T-cell (primary cell): ENCODE results near the gene HCFC1R1. TPM values are rescaled to one million over a fixed set of nuclear protein-coding genes. Genes with fewer than 3 reads are reported as not detected.

Experiments
- ATAC-seq, 4 experiments: fragments of 200-7000 bp in 3 of 4; fragments of 150-1000 bp in 1 of 4; cut with Tn5 transposase; replicated peaks in 1 of 4; 1 replicate in 3 of 4; 2 replicates in 1 of 4; pipeline ENCODE4 v1.10.0; 2021; ENCODE audit warnings: moderate library complexity in 3 of 4, mild to moderate bottlenecking in 2 of 4, moderate number of reproducible peaks in 1 of 4
- CTCF ChIA-PET, 2 donors: fragments of 300-600 bp; sonication (Branson Sonifier 250); formaldehyde crosslinking; loops; one replicate each; lab custom pipeline; 2022; ENCODE audit warnings: antibody characterized with exemption in 2 of 2; lab: Charles Lee
- POLR2A ChIA-PET, 2 donors: fragments of 300-600 bp; sonication (Branson Sonifier 250); formaldehyde crosslinking; loops; one replicate each; lab custom pipeline; 2022; ENCODE audit warnings: antibody characterized with exemption in 2 of 2; lab: Charles Lee
- DNase-seq, 35 experiments: peaks; one replicate each; pipeline versions ENCODE4 v3.0.0 to v3.0.0-alpha.2; 2013 to 2023
- H3K27ac ChIP-seq: one replicate; pipeline ENCODE4 v1.5.1; 2013; ENCODE audit warnings: low read length
- H3K27me3 ChIP-seq, 2 experiments: replicated peaks in 1 of 2; 1 replicate in 1 of 2; 2 replicates in 1 of 2; pipeline versions ENCODE4 v1.6.1 to v1.7.0; 2013; ENCODE audit warnings: low read length in 1 of 2, mixed read lengths in 1 of 2; ENCODE audit not compliant: control insufficient read depth in 2 of 2, insufficient read depth in 2 of 2; ENCODE audit errors: extremely low read depth in 1 of 2
- H3K36me3 ChIP-seq, 2 donors: 1 replicate in 1 of 2; 2 replicates in 1 of 2; pipeline versions ENCODE4 v1.6.1 to v1.7.0; 2013; ENCODE audit warnings: low read length in 1 of 2; ENCODE audit not compliant: control insufficient read depth in 2 of 2, insufficient read depth in 1 of 2; ENCODE audit errors: extremely low read depth in 1 of 2
- H3K4me1 ChIP-seq, 2 experiments: 1 replicate in 1 of 2; 2 replicates in 1 of 2; pipeline versions ENCODE4 v1.6.1 to v1.7.0; 2013; ENCODE audit warnings: low read length in 2 of 2, mixed read lengths in 1 of 2; ENCODE audit not compliant: insufficient read depth in 2 of 2, control insufficient read depth in 1 of 2; ENCODE audit errors: extremely low read depth in 1 of 2
- H3K4me3 ChIP-seq, 2 donors: 1 replicate in 1 of 2; 2 replicates in 1 of 2; pipeline versions ENCODE4 v1.5.1 to v1.7.0; 2013; ENCODE audit warnings: mild to moderate bottlenecking in 2 of 2, low read length in 1 of 2, moderate library complexity in 1 of 2; ENCODE audit not compliant: control insufficient read depth in 1 of 2; ENCODE audit errors: extremely low read depth in 1 of 2
- H3K9me3 ChIP-seq: 2 replicates; pipeline ENCODE4 v1.7.0; 2013
- H3K27ac Mint-ChIP-seq, 2 donors: one replicate each; pipeline ENCODE4 v1.8.0; 2020 to 2021; ENCODE audit warnings: mild to moderate bottlenecking in 2 of 2, mixed read lengths in 2 of 2
- H3K27me3 Mint-ChIP-seq, 2 donors: one replicate each; pipeline ENCODE4 v1.8.0; 2021 to 2022; ENCODE audit warnings: mixed read lengths in 2 of 2
- H3K36me3 Mint-ChIP-seq: one replicate; pipeline ENCODE4 v1.8.0; 2021; ENCODE audit warnings: mixed read lengths
- H3K4me1 Mint-ChIP-seq, 3 donors: one replicate each; pipeline ENCODE4 v1.8.0; 2020 to 2022; ENCODE audit warnings: mixed read lengths in 3 of 3, mild to moderate bottlenecking in 1 of 3
- H3K4me3 Mint-ChIP-seq, 3 donors: one replicate each; pipeline ENCODE4 v1.8.0; 2020 to 2022; ENCODE audit warnings: mild to moderate bottlenecking in 3 of 3, mixed read lengths in 3 of 3, moderate library complexity in 3 of 3
- H3K9me3 Mint-ChIP-seq, 3 donors: one replicate each; pipeline ENCODE4 v1.8.0; 2020 to 2022; ENCODE audit warnings: mixed read lengths in 3 of 3
- WGBS: methylation state at CpG from one replicate; pipeline ENCODE4 v1.1.5; 2013; ENCODE audit warnings: missing lambda C conversion rate; ENCODE audit not compliant: insufficient coverage; 5-methylcytosine and 5-hydroxymethylcytosine counted together
- total RNA-seq, 35 experiments: library from RNA in 6 of 35; stranded (reverse) in 6 of 35; fragments of 120-200 nt in 1 of 35; gene quantifications; one replicate each; pipeline versions ENCODE4 v1.2.1 to v1.2.4 and lab custom pipeline; 2013 to 2026

Gene HCFC1R1
- total RNA-seq, 5 donors from 2014 or later (not counting 1 experiment from before 2014, with no cell fraction given) = 11.4 to 25.9 (median 22.3) TPM

DNA sequence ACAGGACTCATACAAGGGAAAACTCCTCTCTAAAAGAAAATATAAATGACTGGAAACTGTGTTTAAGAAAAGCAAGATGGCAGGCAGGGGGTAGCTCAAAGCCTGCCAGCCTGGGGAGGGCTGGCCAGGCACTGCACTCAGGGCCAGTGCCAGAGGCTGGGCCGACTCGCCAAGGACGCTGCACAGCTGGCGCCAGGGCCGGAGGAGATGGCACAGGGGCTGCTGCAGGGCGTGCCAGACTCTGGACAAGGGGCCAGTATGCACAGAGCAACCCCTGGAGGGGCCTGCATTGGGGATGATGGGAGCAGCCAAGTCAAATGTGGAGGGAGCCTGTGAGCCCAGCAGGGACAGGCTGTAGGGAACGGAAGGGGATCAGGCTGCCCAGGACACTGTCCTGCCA lies 47.5 kb downstream of the HCFC1R1 start:
- Mint-ChIP-seq H3K27ac (no peak overlapping the region), H3K4me1 (peaks cover 3 to 7% (median 6%) of the 10 kb centered on the region in 3 donors), H3K9me3 (no peaks in the 10 kb centered on the region), H3K4me3 (no peak overlapping the region), H3K36me3 (no peaks in the 10 kb centered on the region), H3K27me3 (peaks cover 0 to 4% of the 10 kb centered on the region in 2 donors)
- 94% methylated on average over 7 of the region's 7 CpGs for WGBS
- ChIA-PET POLR2A (no interaction called here), CTCF (no interaction called here)
- H3K4me3 ChIP-seq = no peak overlapping the region
- ATAC-seq = no peak
- no peak for DNase-seq
- no peaks in the 10 kb centered on the region for H3K9me3 ChIP-seq
- peaks cover 2 to 14% of the 10 kb centered on the region in 2 experiments for H3K4me1 ChIP-seq
- H3K27ac ChIP-seq = no peak overlapping the region
- H3K36me3 ChIP-seq = no peaks in the 10 kb centered on the region
- peaks cover 0 to 25% of the 10 kb centered on the region in 2 experiments for H3K27me3 ChIP-seq

DNA sequence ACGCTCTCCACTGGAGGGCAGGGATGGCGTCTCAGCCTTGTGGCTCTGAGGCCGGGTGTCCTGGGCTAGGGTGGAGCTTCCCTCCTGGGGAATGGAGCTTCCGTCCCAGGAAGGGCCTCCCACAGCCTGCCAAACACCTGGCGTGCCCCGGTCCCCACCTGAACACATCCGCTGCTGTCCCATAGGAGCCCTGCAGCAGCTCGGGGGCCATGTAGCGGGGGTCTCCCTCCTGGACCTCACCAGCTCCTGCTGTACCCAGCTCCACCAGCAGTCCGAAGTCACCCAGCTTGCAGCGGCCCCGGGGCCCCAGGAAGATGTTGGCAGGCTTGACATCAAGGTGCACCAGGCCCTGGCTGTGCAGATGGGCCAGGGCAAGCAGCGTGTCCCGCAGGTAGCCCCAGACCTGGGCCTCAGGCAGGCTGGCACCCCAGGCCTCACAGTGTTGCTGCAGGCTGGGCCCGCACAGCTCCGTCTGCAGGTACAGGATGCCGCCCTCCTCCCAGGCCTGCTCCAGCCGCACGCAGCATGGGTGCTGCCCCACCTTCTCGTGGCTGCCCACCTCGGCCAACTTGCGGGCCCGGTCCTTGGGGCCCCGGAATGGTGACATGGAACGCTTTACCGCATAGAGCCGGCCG lies 48.5 kb downstream of the HCFC1R1 start:
- H3K27ac ChIP-seq = no peak overlapping the region
- H3K36me3 ChIP-seq = no peaks in the 10 kb centered on the region
- no peak overlapping the region for H3K4me3 Mint-ChIP-seq
- H3K27ac Mint-ChIP-seq = no peak overlapping the region
- H3K27me3 ChIP-seq = peaks cover 0 to 32% of the 10 kb centered on the region in 2 experiments
- ATAC-seq (no peak), DNase-seq (no peak)
- peaks cover 0 to 4% of the 10 kb centered on the region in 2 donors for H3K27me3 Mint-ChIP-seq
- no peaks in the 10 kb centered on the region for H3K36me3 Mint-ChIP-seq
- H3K4me1 ChIP-seq = peaks cover 2 to 13% of the 10 kb centered on the region in 2 experiments
- no peaks in the 10 kb centered on the region for H3K9me3 Mint-ChIP-seq
- POLR2A ChIA-PET = no interaction called here
- H3K9me3 ChIP-seq = no peaks in the 10 kb centered on the region
- WGBS = 96% methylated on average over 28 of the region's 28 CpGs
- no peak overlapping the region for H3K4me3 ChIP-seq
- H3K4me1 Mint-ChIP-seq = peaks cover 0 to 11% (median 0%) of the 10 kb centered on the region in 3 donors
- CTCF ChIA-PET = no interaction called here

DNA sequence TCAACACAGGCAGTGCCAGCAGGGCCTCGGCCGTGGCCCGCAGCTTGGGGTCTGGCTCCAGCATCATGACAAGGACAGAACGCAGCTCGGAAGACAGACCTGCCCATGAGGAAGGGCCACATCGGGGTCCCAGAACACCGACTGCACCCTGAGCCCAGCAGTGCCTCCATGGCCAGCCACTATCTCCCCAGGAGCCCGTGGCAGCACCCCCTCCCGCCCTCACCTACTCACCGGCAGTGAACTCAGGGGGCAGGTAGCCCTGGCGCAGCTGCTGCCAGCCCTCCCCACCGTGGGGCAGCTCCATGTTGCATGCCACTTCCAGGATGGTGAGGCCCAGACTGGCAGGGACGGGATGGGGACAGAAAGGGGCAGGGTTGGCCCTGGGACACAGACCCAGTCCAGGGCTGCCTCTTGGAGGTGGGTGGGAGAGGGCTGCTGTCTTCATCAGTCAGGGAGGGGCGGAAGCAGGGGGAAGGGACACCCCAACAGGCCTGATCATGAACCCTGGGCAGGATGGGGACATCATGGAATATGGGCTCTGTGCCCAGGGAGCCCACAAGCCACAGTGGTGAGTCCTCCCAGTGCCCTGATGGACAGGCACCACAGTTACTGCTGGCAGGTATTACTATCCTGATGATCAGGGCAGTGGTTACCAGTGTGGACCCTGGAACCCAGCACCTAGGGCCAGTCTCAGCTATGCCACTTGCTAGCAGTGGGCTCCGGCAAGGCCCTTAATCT lies 49.3 kb downstream of the HCFC1R1 start:
- no peak for ATAC-seq
- ChIA-PET POLR2A (no interaction called here), CTCF (no interaction called here)
- 96% methylated on average over 15 of the region's 15 CpGs for WGBS
- Mint-ChIP-seq H3K36me3 (no peaks in the 10 kb centered on the region), H3K27me3 (peaks cover 0 to 4% of the 10 kb centered on the region in 2 donors), H3K27ac (no peak overlapping the region), H3K9me3 (no peaks in the 10 kb centered on the region), H3K4me1 (peaks cover 0 to 11% (median 0%) of the 10 kb centered on the region in 3 donors), H3K4me3 (no peak overlapping the region)
- Histone ChIP-seq H3K36me3 (no peaks in the 10 kb centered on the region), H3K27ac (no peak overlapping the region), H3K27me3 (peaks cover 0 to 33% of the 10 kb centered on the region in 2 experiments), H3K9me3 (no peaks in the 10 kb centered on the region), H3K4me1 (peaks cover 2 to 15% of the 10 kb centered on the region in 2 experiments), H3K4me3 (no peak overlapping the region)
- DNase-seq = no peak

DNA sequence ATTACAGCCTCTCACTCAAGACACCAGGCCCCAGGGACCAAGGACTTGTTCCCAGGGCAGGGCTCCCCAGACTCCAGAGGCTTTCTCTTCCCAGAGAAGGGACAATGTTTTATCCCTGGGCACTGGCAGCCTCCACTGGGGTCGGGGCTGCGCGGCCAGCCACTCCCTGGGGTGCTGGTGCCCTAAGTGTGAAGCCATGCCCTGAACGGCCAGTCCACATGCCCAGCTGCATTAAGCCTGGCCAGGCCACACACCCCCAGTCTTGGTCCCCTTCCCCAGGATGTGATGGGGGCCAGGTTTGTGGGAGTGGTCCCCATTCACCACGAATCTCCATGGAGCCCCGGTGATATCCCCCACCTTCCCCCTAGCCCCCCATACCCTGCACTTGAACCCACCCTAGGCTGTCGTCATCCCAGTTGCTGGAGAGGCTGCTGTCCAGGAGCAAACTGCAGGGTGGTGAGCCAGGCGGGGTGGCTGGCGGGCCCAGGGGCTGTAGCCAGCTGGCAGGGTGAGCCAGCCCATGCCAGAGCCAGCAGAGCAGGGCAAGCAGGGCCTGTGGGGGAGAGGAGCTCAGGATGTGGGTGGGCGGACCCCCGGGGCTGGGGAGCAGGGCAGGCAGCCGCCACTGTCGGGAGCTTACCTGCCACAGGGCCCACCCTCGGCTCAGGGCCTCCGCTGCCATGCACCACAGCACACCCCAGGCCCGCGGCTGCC lies 50.0 kb downstream of the HCFC1R1 start:
- no peak for ATAC-seq
- no peaks in the 10 kb centered on the region for H3K36me3 Mint-ChIP-seq
- Histone ChIP-seq H3K4me3 (no peak overlapping the region), H3K27ac (no peak overlapping the region), H3K9me3 (no peaks in the 10 kb centered on the region), H3K27me3 (peaks cover 0 to 28% of the 10 kb centered on the region in 2 experiments), H3K36me3 (no peaks in the 10 kb centered on the region), H3K4me1 (peaks cover 4 to 15% of the 10 kb centered on the region in 2 experiments)
- H3K4me3 Mint-ChIP-seq = no peak overlapping the region
- DNase-seq = no peak
- CTCF ChIA-PET = no interaction called here
- 94% methylated on average over 13 of the region's 17 CpGs for WGBS
- POLR2A ChIA-PET = no interaction called here
- H3K27me3 Mint-ChIP-seq = peaks cover 2 to 4% of the 10 kb centered on the region in 2 donors
- H3K9me3 Mint-ChIP-seq = no peaks in the 10 kb centered on the region
- H3K27ac Mint-ChIP-seq = no peak overlapping the region
- peaks cover under 1 to 13% (median 2%) of the 10 kb centered on the region in 3 donors for H3K4me1 Mint-ChIP-seq

DNA sequence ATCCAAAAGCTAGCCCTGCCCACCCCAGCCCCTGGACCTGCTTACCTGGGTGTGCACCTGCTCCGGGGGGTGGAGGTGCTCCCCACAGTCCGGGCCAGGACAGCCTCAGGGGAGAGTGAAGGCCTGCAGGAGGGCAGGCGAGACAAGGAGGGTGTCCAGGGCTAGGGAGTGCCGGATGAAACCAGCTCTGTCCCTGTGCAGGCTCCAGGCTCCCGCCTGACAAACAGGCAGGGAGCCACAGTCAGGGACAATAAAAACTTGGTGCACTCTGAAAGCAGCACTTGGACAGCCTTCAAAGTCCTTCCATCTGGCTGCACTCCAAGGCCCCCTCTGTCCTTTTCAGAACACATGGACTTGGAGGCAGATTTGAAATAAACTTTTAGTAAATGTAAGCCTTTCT lies 50.6 kb downstream of the HCFC1R1 start:
- no peak for ATAC-seq
- Mint-ChIP-seq H3K27ac (no peak overlapping the region), H3K4me3 (no peak overlapping the region), H3K36me3 (no peaks in the 10 kb centered on the region), H3K27me3 (peaks cover 8 to 10% of the 10 kb centered on the region in 2 donors), H3K9me3 (no peaks in the 10 kb centered on the region), H3K4me1 (peaks cover 7 to 19% (median 8%) of the 10 kb centered on the region in 3 donors)
- Histone ChIP-seq H3K4me1 (peaks cover 9 to 22% of the 10 kb centered on the region in 2 experiments), H3K9me3 (no peaks in the 10 kb centered on the region), H3K27me3 (peaks cover 2 to 31% of the 10 kb centered on the region in 2 experiments), H3K4me3 (no peak overlapping the region), H3K27ac (no peak overlapping the region), H3K36me3 (no peaks in the 10 kb centered on the region)
- ChIA-PET CTCF (no interaction called here), POLR2A (no interaction called here)
- DNase-seq = no peak
- WGBS = 100% methylated on average over 4 of the region's 5 CpGs
